HG03520 (cell line): ENCODE results near the gene KIAA2012.
"Not testable (repeated sequence)": the region's sequence is repeated elsewhere in the genome, so short reads cannot be mapped to it uniquely, and the experiment has no call there.

Source experiments
- ATAC-seq: cut with Tn5 transposase; IDR thresholded peaks from one replicate; pipeline ENCODE4 v1.9.1; 2021; ENCODE audit warnings: mild to moderate bottlenecking, moderate library complexity; ENCODE audit not compliant: unreplicated experiment

The KIAA2012 gene

GRCh38 chr2:202186641-202187202 lies 113.7 kb downstream of the KIAA2012 start:
- no peak for ATAC-seq

- ATAC-seq: no peak
These were observed 114.5 kb downstream of the KIAA2012 start for GRCh38 chr2:202187570-202187969.

- ATAC-seq: no peak
These were observed 120.2 kb downstream of the KIAA2012 start for GRCh38 chr2:202193305-202193704.

- no peak for ATAC-seq
These were observed 120.9 kb downstream of the KIAA2012 start for GRCh38 chr2:202193881-202194353.

- ATAC-seq: no peak
These were observed 121.4 kb downstream of the KIAA2012 start for GRCh38 chr2:202194418-202194817.

- ATAC-seq: no peak
These were observed 123.7 kb downstream of the KIAA2012 start for GRCh38 chr2:202196727-202197126.

GRCh38 chr2:202201220-202202160 lies 128.4 kb downstream of the KIAA2012 start:
- no peak for ATAC-seq

GRCh38 chr2:202203348-202203747 lies 130.3 kb downstream of the KIAA2012 start:
- no peak for ATAC-seq

- ATAC-seq: no peak
These were observed 131.8 kb downstream of the KIAA2012 start for GRCh38 chr2:202204855-202205254.

GRCh38 chr2:202208526-202208925 lies 135.5 kb downstream of the KIAA2012 start:
- ATAC-seq: no peak

GRCh38 chr2:202215179-202215578 lies 142.1 kb downstream of the KIAA2012 start:
- ATAC-seq: no peak

GRCh38 chr2:202221873-202222272 lies 148.8 kb downstream of the KIAA2012 start:
- ATAC-seq: no peak

GRCh38 chr2:202237787-202238233 lies 164.8 kb downstream of the KIAA2012 start:
- peak; percentile 28 for ATAC-seq

GRCh38 chr2:202238234-202239197 lies 165.5 kb downstream of the KIAA2012 start, which contains the start of gene SUMO1:
SUMO1 (minus strand) TSS chr2:202238597; CDS start chr2:202238451, 146 bp downstream.
- ATAC-seq: peak; percentile 96

GRCh38 chr2:202247710-202248109 lies 174.7 kb downstream of the KIAA2012 start:
- ATAC-seq: not testable (repeated sequence)

- no peak for ATAC-seq
These were observed 176.6 kb downstream of the KIAA2012 start for GRCh38 chr2:202249521-202250253.

GRCh38 chr2:202251494-202251893 lies 178.4 kb downstream of the KIAA2012 start:
- ATAC-seq: no peak
